ENCODE data around the gene KIF6. TPM values are rescaled to one million over a fixed set of nuclear protein-coding genes. Genes with fewer than 3 reads are reported as not detected.
A peak's percentile ranks its signal among the peaks of the same experiment; 100 is the strongest.

The KIF6 gene
- total RNA-seq, 2 experiments from 2014 or later: not detected

- POLR2A ChIA-PET: no interaction called here
- H3K27ac Mint-ChIP-seq: no peak overlapping the region
- H3K36me3 Mint-ChIP-seq (ENCODE audit: low read depth): no peaks in the 10 kb centered on the region
- H3K4me1 Mint-ChIP-seq: peaks cover 6% of the 10 kb centered on the region
- no peak overlapping the region for H3K4me3 Mint-ChIP-seq
- peaks cover 60% of the 10 kb centered on the region for H3K27me3 Mint-ChIP-seq
- no peaks in the 10 kb centered on the region for H3K9me3 Mint-ChIP-seq
- CTCF ChIA-PET: interaction anchor here (1.1 kb wide), 1 partner anchor 11 kb away, joined by 3 read pairs; no protein-coding TSS in a partner anchor
- no peak for DNase-seq
Measured at GRCh38 chr6:39313526-39314272, 411.5 kb downstream of the KIF6 start.

GRCh38 chr6:39312912-39313525 lies 412.2 kb downstream of the KIF6 start:
- H3K9me3 Mint-ChIP-seq: no peaks in the 10 kb centered on the region
- POLR2A ChIA-PET: no interaction called here
- no peak overlapping the region for H3K4me3 Mint-ChIP-seq
- no peaks in the 10 kb centered on the region for H3K36me3 Mint-ChIP-seq (ENCODE audit: low read depth)
- CTCF ChIA-PET: interaction anchor here (1.1 kb wide), 1 partner anchor 10 kb away, joined by 3 read pairs; no protein-coding TSS in a partner anchor
- DNase-seq: no peak
- peaks cover 6% of the 10 kb centered on the region for H3K4me1 Mint-ChIP-seq
- H3K27me3 Mint-ChIP-seq: peaks cover 56% of the 10 kb centered on the region
- no peak overlapping the region for H3K27ac Mint-ChIP-seq

- Mint-ChIP-seq H3K36me3 (ENCODE audit: low read depth) (no peaks in the 10 kb centered on the region), H3K27ac (no peak overlapping the region), H3K4me3 (no peak overlapping the region), H3K9me3 (no peaks in the 10 kb centered on the region), H3K27me3 (peaks cover 46% of the 10 kb centered on the region), H3K4me1 (peaks cover 6% of the 10 kb centered on the region)
- ChIA-PET CTCF (interaction anchor here (1.5 to 2.9 kb wide), 7 partner anchors 11 to 439 kb away, joined by 4 to 25 read pairs (median 9); no protein-coding TSS in a partner anchor), POLR2A (no interaction called here)
- DNase-seq: no peak
Measured at GRCh38 chr6:39310542-39310941, 414.7 kb downstream of the KIF6 start.

- CTCF ChIA-PET: interaction anchor here (0.8 to 2.9 kb wide), 8 partner anchors 10 to 438 kb away, joined by 3 to 25 read pairs (median 8); no protein-coding TSS in a partner anchor
- H3K9me3 Mint-ChIP-seq: no peaks in the 10 kb centered on the region
- POLR2A ChIA-PET: no interaction called here
Measured at GRCh38 chr6:39309942-39310531, 415.2 kb downstream of the KIF6 start.

GRCh38 chr6:39307462-39307861 lies 417.7 kb downstream of the KIF6 start:
- Mint-ChIP-seq H3K36me3 (ENCODE audit: low read depth) (no peaks in the 10 kb centered on the region), H3K4me1 (peaks cover 7% of the 10 kb centered on the region), H3K9me3 (no peaks in the 10 kb centered on the region), H3K27ac (no peak overlapping the region), H3K4me3 (no peak overlapping the region), H3K27me3 (peaks cover 18% of the 10 kb centered on the region)
- DNase-seq: no peak
- ChIA-PET POLR2A (no interaction called here), CTCF (interaction anchor here (0.8 to 7.9 kb wide), 2 partner anchors 140 to 217 kb away, joined by 3 to 195 read pairs; no protein-coding TSS in a partner anchor)

More at GRCh38 chr6:39309942-39310531, 415.2 kb downstream of the KIF6 start:
- Mint-ChIP-seq H3K4me3 (no peak overlapping the region), H3K27ac (no peak overlapping the region), H3K27me3 (peaks cover 42% of the 10 kb centered on the region), H3K4me1 (peaks cover 5% of the 10 kb centered on the region), H3K36me3 (ENCODE audit: low read depth) (no peaks in the 10 kb centered on the region)
- peak; percentile 67 for DNase-seq

GRCh38 chr6:39304951-39305350 lies 420.3 kb downstream of the KIF6 start:
- CTCF ChIA-PET: interaction anchor here (1.0 to 7.9 kb wide), 7 partner anchors 75 to 432 kb away, joined by 3 to 195 read pairs (median 7); partner anchors contain the start of gene KCNK5
- DNase-seq: no peak
- no peaks in the 10 kb centered on the region for H3K36me3 Mint-ChIP-seq (ENCODE audit: low read depth)
- POLR2A ChIA-PET: no interaction called here
- peaks cover 9% of the 10 kb centered on the region for H3K4me1 Mint-ChIP-seq
- no peak overlapping the region for H3K27ac Mint-ChIP-seq
- H3K9me3 Mint-ChIP-seq: no peaks in the 10 kb centered on the region
- no peaks in the 10 kb centered on the region for H3K27me3 Mint-ChIP-seq
- no peak overlapping the region for H3K4me3 Mint-ChIP-seq

- Mint-ChIP-seq H3K27me3 (no peaks in the 10 kb centered on the region), H3K4me3 (no peak overlapping the region), H3K27ac (no peak overlapping the region), H3K9me3 (no peaks in the 10 kb centered on the region), H3K4me1 (peaks cover 9% of the 10 kb centered on the region), H3K36me3 (ENCODE audit: low read depth) (no peaks in the 10 kb centered on the region)
- CTCF ChIA-PET: interaction anchor here (0.7 to 7.9 kb wide), 35 partner anchors 9 to 431 kb away, joined by 3 to 195 read pairs (median 4); partner anchors contain the start of genes KCNK5 and SAYSD1
- POLR2A ChIA-PET: interaction anchor here (1.2 to 1.5 kb wide), 2 partner anchors 138 to 189 kb away, joined by 3 to 10 read pairs; partner anchors contain the start of gene SAYSD1
- no peak for DNase-seq
Measured at GRCh38 chr6:39303425-39304153, 421.6 kb downstream of the KIF6 start.

GRCh38 chr6:39302669-39303424 lies 422.4 kb downstream of the KIF6 start:
- Mint-ChIP-seq H3K36me3 (ENCODE audit: low read depth) (no peaks in the 10 kb centered on the region), H3K27me3 (no peaks in the 10 kb centered on the region), H3K4me1 (peaks cover 9% of the 10 kb centered on the region), H3K4me3 (peak overlapping the region; percentile 18), H3K9me3 (no peaks in the 10 kb centered on the region), H3K27ac (peak overlapping the region; percentile 14)
- peak; percentile 90 for DNase-seq
- POLR2A ChIA-PET: interaction anchor here (0.6 to 1.5 kb wide), 3 partner anchors 135 to 188 kb away, joined by 3 to 10 read pairs (median 3); partner anchors contain the start of gene SAYSD1
- CTCF ChIA-PET: interaction anchor here (0.7 to 7.9 kb wide), 41 partner anchors 9 to 433 kb away, joined by 3 to 195 read pairs (median 4); partner anchors contain the start of genes KCNK5 and SAYSD1

- CTCF ChIA-PET: interaction anchor here (0.7 to 7.9 kb wide), 11 partner anchors 27 to 329 kb away, joined by 3 to 195 read pairs (median 7); partner anchors contain the start of gene KCNK5
- Mint-ChIP-seq H3K36me3 (ENCODE audit: low read depth) (no peaks in the 10 kb centered on the region), H3K4me3 (no peak overlapping the region), H3K27ac (no peak overlapping the region), H3K4me1 (peaks cover 9% of the 10 kb centered on the region), H3K27me3 (no peaks in the 10 kb centered on the region), H3K9me3 (no peaks in the 10 kb centered on the region)
- no peak for DNase-seq
- POLR2A ChIA-PET: interaction anchor here (1.5 kb wide), 1 partner anchor 136 kb away, joined by 10 read pairs; no protein-coding TSS in a partner anchor
Measured at GRCh38 chr6:39302011-39302410, 423.2 kb downstream of the KIF6 start.

- H3K9me3 Mint-ChIP-seq: no peaks in the 10 kb centered on the region
- peaks cover 9% of the 10 kb centered on the region for H3K4me1 Mint-ChIP-seq
- no peak overlapping the region for H3K4me3 Mint-ChIP-seq
- no peaks in the 10 kb centered on the region for H3K27me3 Mint-ChIP-seq
- DNase-seq: no peak
- POLR2A ChIA-PET: no interaction called here
- H3K36me3 Mint-ChIP-seq (ENCODE audit: low read depth): no peaks in the 10 kb centered on the region
- CTCF ChIA-PET: interaction anchor here (1.3 to 7.9 kb wide), 3 partner anchors 12 to 134 kb away, joined by 4 to 195 read pairs (median 13); no protein-coding TSS in a partner anchor
- H3K27ac Mint-ChIP-seq: no peak overlapping the region
Measured at GRCh38 chr6:39301606-39302005, 423.6 kb downstream of the KIF6 start.

- Mint-ChIP-seq H3K27ac (no peak overlapping the region), H3K4me1 (peaks cover 9% of the 10 kb centered on the region), H3K27me3 (no peaks in the 10 kb centered on the region), H3K36me3 (ENCODE audit: low read depth) (no peaks in the 10 kb centered on the region), H3K4me3 (no peak overlapping the region), H3K9me3 (no peaks in the 10 kb centered on the region)
- CTCF ChIA-PET: interaction anchor here (1.3 to 7.9 kb wide), 4 partner anchors 10 to 133 kb away, joined by 4 to 195 read pairs (median 8); no protein-coding TSS in a partner anchor
- DNase-seq: no peak
- POLR2A ChIA-PET: no interaction called here
Measured at GRCh38 chr6:39300739-39301138, 424.5 kb downstream of the KIF6 start.

Measured in activated CD4-positive, alpha-beta memory T cell treated with anti-CD3 and anti-CD28 coated beads, Interleukin-2, amount 10 ng/mL, durations not matched to agents 7 days and 5 days (primary cell).